Breast epithelium (tissue), 3 donors: ENCODE data around the gene PAX7.

ENCODE experiments used
- CTCF ChIP-seq, 3 donors: fragments of 450-650 bp; IDR thresholded peaks; one replicate each; pipeline ENCODE4 v1.5.1; 2016 to 2017; ENCODE audit warnings: antibody characterized with exemption in 3 of 3, mild to moderate bottlenecking in 3 of 3, moderate library complexity in 3 of 3
- POLR2A ChIP-seq: fragments of 450-650 bp; IDR thresholded peaks from one replicate; pipeline ENCODE4 v1.6.1; 2016; ENCODE audit warnings: antibody characterized with exemption, mild to moderate bottlenecking, moderate library complexity
- POLR2AphosphoS5 ChIP-seq, 3 donors: sonication (generic); formaldehyde crosslinking; IDR thresholded peaks; one replicate each; pipeline ENCODE4 v1.6.1; 2017; ENCODE audit warnings: antibody characterized with exemption in 3 of 3

- TF ChIP-seq CTCF (IDR thresholded peaks at IDR 0.05): no peak
- no peak for TF ChIP-seq POLR2AphosphoS5 (IDR thresholded peaks at IDR 0.05)
- no peak for TF ChIP-seq POLR2A
Measured at GRCh38 chr1:18786149-18786548, 155.5 kb downstream of the PAX7 start.
